WTC11 (cell line): ENCODE results near the gene PSMC3. TPM values are rescaled to one million over a fixed set of nuclear protein-coding genes. Genes with fewer than 3 reads are reported as not detected.

ENCODE experiments used
- ATAC-seq: fragments of 200-7000 bp; cut with Tn5 transposase; 2 replicates; pipeline ENCODE4 v1.10.0; 2021; ENCODE audit warnings: mild to moderate bottlenecking, moderate library complexity
- CTCF ChIA-PET: fragments of 300-600 bp; sonication (Branson Sonifier 250); formaldehyde crosslinking; loops from one replicate; lab custom pipeline; 2021; ENCODE audit warnings: antibody characterized with exemption; lab: Charles Lee
- POLR2A ChIA-PET: fragments of 350-600 bp; sonication (Branson Sonifier 250); formaldehyde crosslinking; loops from one replicate; lab custom pipeline; 2021; ENCODE audit warnings: antibody characterized with exemption; lab: Charles Lee
- DNase-seq: peaks from one replicate; pipeline ENCODE4 v3.0.0; 2021; ENCODE audit warnings: low spot score
- H3K27ac Mint-ChIP-seq: 2 replicates; pipeline ENCODE4 v1.8.0; 2021; ENCODE audit warnings: mixed read lengths
- H3K27me3 Mint-ChIP-seq: 2 replicates; pipeline ENCODE4 v1.8.0; 2021; ENCODE audit warnings: low read depth, mild to moderate bottlenecking, moderate library complexity, mixed read lengths
- H3K36me3 Mint-ChIP-seq: 2 replicates; pipeline ENCODE4 v1.8.0; 2021; ENCODE audit warnings: mixed read lengths
- H3K4me1 Mint-ChIP-seq: 2 replicates; pipeline ENCODE4 v1.8.0; 2022; ENCODE audit warnings: mixed read lengths
- H3K4me3 Mint-ChIP-seq: 2 replicates; pipeline ENCODE4 v1.8.0; 2021; ENCODE audit warnings: mild to moderate bottlenecking, moderate library complexity, mixed read lengths
- H3K9me3 Mint-ChIP-seq: 2 replicates; pipeline ENCODE4 v1.8.0; 2021; ENCODE audit warnings: mixed read lengths
- ETV6 ChIP-seq: sonication (generic); formaldehyde crosslinking; IDR thresholded peaks from 2 replicates; pipeline ENCODE4 v1.8.1; 2022; ENCODE audit warnings: mild to moderate bottlenecking, missing genetic modification reagents
- FOXK1 ChIP-seq: sonication (generic); formaldehyde crosslinking; IDR thresholded peaks from 2 replicates; pipeline ENCODE4 v1.8.0; 2022; ENCODE audit warnings: mild to moderate bottlenecking, moderate library complexity, missing genetic modification reagents
- HMGA2 ChIP-seq: fragments of 250-450 bp; sonication (Bioruptor Pico); IDR thresholded peaks from 2 replicates; pipeline ENCODE4 v1.4.0; 2021; ENCODE audit warnings: mild to moderate bottlenecking, moderate library complexity
- JAZF1 ChIP-seq: fragments of 250-450 bp; sonication (Bioruptor Pico); IDR thresholded peaks from 2 replicates; pipeline ENCODE4 v1.9.0; 2021; ENCODE audit warnings: moderate library complexity, mild to moderate bottlenecking, inconsistent platforms
- JUN ChIP-seq: sonication (generic); formaldehyde crosslinking; IDR thresholded peaks from 2 replicates; pipeline ENCODE4 v1.8.0; 2023; ENCODE audit warnings: mild to moderate bottlenecking, missing genetic modification reagents
- MYBL2 ChIP-seq: sonication (generic); formaldehyde crosslinking; IDR thresholded peaks from 2 replicates; pipeline ENCODE4 v1.8.1; 2023; ENCODE audit warnings: mild to moderate bottlenecking, moderate library complexity, missing genetic modification reagents
- NFATC4 ChIP-seq: fragments of 250-450 bp; sonication (Bioruptor Pico); IDR thresholded peaks from 2 replicates; pipeline ENCODE4 v1.9.0; 2021; ENCODE audit warnings: mild to moderate bottlenecking
- NR3C1 ChIP-seq: sonication (generic); formaldehyde crosslinking; conservative IDR thresholded peaks from 2 replicates; pipeline ENCODE4 v1.8.1; 2023; ENCODE audit warnings: low read depth, mild to moderate bottlenecking, missing genetic modification reagents
- RELA ChIP-seq: sonication (generic); formaldehyde crosslinking; IDR thresholded peaks from 2 replicates; pipeline ENCODE4 v1.8.1; 2022; ENCODE audit warnings: missing genetic modification reagents, mild to moderate bottlenecking, borderline replicate concordance
- ZNF232 ChIP-seq: sonication (generic); formaldehyde crosslinking; IDR thresholded peaks from 2 replicates; pipeline ENCODE4 v1.8.0; 2022; ENCODE audit warnings: mild to moderate bottlenecking, missing genetic modification reagents
- total RNA-seq: library from RNA; stranded (reverse); gene quantifications from 3 replicates; pipeline ENCODE4 v1.2.3, GENCODE V29; 2021
- TF ChIP-seq, protein P1 (sequence below): sonication (generic); formaldehyde crosslinking; IDR thresholded peaks from 2 replicates; pipeline ENCODE4 v1.8.0; 2022; ENCODE audit warnings: mild to moderate bottlenecking, missing genetic modification reagents
- TF ChIP-seq, protein P2 (sequence below): sonication (generic); formaldehyde crosslinking; IDR thresholded peaks from 2 replicates; pipeline ENCODE4 v1.8.1; 2023; ENCODE audit warnings: mild to moderate bottlenecking, missing genetic modification reagents, borderline replicate concordance
- TF ChIP-seq, protein P3 (sequence below): sonication (generic); formaldehyde crosslinking; IDR thresholded peaks from 2 replicates; pipeline ENCODE4 v1.8.1; 2023; ENCODE audit warnings: mild to moderate bottlenecking, missing genetic modification reagents
- TF ChIP-seq, protein P4 (sequence below): sonication (generic); formaldehyde crosslinking; conservative IDR thresholded peaks from 2 replicates; pipeline ENCODE4 v1.8.1; 2023; ENCODE audit warnings: mild to moderate bottlenecking, low read depth, missing genetic modification reagents, moderate library complexity
- TF ChIP-seq, protein P5 (sequence below): sonication (generic); formaldehyde crosslinking; IDR thresholded peaks from 2 replicates; pipeline ENCODE4 v1.8.1; 2022; ENCODE audit warnings: mild to moderate bottlenecking, missing genetic modification reagents, moderate library complexity, borderline replicate concordance
- TF ChIP-seq, protein P6 (sequence below): fragments of 200-600 bp; IDR thresholded peaks from 2 replicates; pipeline ENCODE4 v1.8.0; 2022; ENCODE audit warnings: antibody characterized with exemption
- TF ChIP-seq, protein P7 (sequence below): sonication (generic); formaldehyde crosslinking; conservative IDR thresholded peaks from 2 replicates; pipeline ENCODE4 v1.8.1; 2022; ENCODE audit warnings: mild to moderate bottlenecking, missing genetic modification reagents
- TF ChIP-seq, protein P8 (sequence below): sonication (generic); formaldehyde crosslinking; IDR thresholded peaks from 2 replicates; pipeline ENCODE4 v1.8.1; 2022; ENCODE audit warnings: missing genetic modification reagents, borderline replicate concordance

Gene PSMC3
- total RNA-seq, 1 experiment from 2014 or later, result 162 TPM

DNA sequence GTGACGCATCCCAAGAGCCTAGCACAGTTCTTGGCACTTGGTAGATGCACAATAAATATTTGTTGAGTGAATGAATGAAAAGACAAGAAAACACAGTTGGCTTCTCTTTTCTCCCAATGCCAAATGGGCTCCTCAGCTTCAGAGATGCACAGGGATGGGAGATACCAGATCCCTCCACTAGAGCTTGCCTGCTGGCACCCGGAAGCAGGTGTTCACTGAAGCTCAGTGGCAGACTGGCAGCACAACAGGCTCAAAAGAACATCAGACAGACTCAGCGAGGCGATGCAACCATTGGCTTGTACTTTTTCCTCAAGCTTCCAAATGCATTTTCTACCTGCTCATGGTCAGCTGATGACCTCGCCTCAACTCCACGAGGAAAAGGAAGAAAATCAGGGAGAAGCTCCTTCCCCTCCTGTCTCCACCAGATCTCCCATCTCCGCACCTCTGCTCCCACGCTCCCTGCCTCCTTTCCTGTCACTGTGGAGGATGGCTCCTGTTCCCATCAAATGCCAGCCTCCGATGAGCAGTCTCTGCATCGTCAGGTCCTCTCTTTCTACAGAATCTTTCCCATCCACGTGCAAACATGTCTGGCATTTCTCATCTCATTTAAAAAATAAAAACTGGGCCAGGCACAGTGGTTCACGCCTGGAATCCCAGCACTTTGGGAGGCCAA is 16.9 kb upstream of the PSMC3 start:
- no peaks in the 10 kb centered on the region for H3K4me1 Mint-ChIP-seq
- DNase-seq (no peak), ATAC-seq (peak; percentile 60)

DNA sequence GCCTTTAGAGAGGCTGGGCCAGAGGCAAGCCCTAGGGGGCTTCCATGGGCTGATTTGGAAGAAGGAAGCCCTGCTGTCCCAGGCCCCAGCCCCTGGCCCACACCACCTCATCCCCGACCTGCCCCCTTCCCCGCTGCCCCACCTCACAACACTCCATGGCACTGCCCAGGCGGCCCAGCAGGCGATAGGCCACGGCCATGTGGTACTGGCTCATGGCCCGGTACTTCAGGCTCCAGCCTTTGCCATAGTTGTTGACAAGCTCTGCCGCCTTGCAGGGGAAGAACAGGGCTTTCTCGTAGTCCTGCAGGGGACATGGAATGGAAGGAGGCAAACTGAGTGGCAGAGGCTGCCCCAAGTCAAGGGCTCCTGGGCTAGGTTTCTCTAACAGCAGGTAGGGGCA is 16.3 kb upstream of the PSMC3 start:
- H3K27me3 Mint-ChIP-seq, result no peaks in the 10 kb centered on the region
- no peaks in the 10 kb centered on the region for H3K4me1 Mint-ChIP-seq
- no peaks in the 10 kb centered on the region for H3K9me3 Mint-ChIP-seq
- CTCF ChIA-PET, result interaction anchor here (0.6 to 2.3 kb wide), 5 partner anchors 9 to 109 kb away, joined by 3 to 30 read pairs (median 3); no protein-coding TSS in a partner anchor
- no peak overlapping the region for H3K27ac Mint-ChIP-seq
- DNase-seq, result no peak
- TF ChIP-seq NFATC4 (CRISPR knock-in tag) (no peak), ZNF232 (CRISPR knock-in tag) (no peak), ETV6 (CRISPR knock-in tag) (no peak), NR3C1 (CRISPR knock-in tag) (no peak), HMGA2 (CRISPR knock-in tag) (no peak), MYBL2 (CRISPR knock-in tag) (no peak), FOXK1 (CRISPR knock-in tag) (no peak)
- TF ChIP-seq, protein P1, sequence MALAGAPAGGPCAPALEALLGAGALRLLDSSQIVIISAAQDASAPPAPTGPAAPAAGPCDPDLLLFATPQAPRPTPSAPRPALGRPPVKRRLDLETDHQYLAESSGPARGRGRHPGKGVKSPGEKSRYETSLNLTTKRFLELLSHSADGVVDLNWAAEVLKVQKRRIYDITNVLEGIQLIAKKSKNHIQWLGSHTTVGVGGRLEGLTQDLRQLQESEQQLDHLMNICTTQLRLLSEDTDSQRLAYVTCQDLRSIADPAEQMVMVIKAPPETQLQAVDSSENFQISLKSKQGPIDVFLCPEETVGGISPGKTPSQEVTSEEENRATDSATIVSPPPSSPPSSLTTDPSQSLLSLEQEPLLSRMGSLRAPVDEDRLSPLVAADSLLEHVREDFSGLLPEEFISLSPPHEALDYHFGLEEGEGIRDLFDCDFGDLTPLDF (CRISPR knock-in tag), result no peak
- TF ChIP-seq, protein P2, sequence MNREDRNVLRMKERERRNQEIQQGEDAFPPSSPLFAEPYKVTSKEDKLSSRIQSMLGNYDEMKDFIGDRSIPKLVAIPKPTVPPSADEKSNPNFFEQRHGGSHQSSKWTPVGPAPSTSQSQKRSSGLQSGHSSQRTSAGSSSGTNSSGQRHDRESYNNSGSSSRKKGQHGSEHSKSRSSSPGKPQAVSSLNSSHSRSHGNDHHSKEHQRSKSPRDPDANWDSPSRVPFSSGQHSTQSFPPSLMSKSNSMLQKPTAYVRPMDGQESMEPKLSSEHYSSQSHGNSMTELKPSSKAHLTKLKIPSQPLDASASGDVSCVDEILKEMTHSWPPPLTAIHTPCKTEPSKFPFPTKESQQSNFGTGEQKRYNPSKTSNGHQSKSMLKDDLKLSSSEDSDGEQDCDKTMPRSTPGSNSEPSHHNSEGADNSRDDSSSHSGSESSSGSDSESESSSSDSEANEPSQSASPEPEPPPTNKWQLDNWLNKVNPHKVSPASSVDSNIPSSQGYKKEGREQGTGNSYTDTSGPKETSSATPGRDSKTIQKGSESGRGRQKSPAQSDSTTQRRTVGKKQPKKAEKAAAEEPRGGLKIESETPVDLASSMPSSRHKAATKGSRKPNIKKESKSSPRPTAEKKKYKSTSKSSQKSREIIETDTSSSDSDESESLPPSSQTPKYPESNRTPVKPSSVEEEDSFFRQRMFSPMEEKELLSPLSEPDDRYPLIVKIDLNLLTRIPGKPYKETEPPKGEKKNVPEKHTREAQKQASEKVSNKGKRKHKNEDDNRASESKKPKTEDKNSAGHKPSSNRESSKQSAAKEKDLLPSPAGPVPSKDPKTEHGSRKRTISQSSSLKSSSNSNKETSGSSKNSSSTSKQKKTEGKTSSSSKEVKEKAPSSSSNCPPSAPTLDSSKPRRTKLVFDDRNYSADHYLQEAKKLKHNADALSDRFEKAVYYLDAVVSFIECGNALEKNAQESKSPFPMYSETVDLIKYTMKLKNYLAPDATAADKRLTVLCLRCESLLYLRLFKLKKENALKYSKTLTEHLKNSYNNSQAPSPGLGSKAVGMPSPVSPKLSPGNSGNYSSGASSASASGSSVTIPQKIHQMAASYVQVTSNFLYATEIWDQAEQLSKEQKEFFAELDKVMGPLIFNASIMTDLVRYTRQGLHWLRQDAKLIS (CRISPR knock-in tag), result no peak
- TF ChIP-seq, protein P3, sequence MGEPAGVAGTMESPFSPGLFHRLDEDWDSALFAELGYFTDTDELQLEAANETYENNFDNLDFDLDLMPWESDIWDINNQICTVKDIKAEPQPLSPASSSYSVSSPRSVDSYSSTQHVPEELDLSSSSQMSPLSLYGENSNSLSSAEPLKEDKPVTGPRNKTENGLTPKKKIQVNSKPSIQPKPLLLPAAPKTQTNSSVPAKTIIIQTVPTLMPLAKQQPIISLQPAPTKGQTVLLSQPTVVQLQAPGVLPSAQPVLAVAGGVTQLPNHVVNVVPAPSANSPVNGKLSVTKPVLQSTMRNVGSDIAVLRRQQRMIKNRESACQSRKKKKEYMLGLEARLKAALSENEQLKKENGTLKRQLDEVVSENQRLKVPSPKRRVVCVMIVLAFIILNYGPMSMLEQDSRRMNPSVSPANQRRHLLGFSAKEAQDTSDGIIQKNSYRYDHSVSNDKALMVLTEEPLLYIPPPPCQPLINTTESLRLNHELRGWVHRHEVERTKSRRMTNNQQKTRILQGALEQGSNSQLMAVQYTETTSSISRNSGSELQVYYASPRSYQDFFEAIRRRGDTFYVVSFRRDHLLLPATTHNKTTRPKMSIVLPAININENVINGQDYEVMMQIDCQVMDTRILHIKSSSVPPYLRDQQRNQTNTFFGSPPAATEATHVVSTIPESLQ (CRISPR knock-in tag), result no peak
- TF ChIP-seq, protein P4, sequence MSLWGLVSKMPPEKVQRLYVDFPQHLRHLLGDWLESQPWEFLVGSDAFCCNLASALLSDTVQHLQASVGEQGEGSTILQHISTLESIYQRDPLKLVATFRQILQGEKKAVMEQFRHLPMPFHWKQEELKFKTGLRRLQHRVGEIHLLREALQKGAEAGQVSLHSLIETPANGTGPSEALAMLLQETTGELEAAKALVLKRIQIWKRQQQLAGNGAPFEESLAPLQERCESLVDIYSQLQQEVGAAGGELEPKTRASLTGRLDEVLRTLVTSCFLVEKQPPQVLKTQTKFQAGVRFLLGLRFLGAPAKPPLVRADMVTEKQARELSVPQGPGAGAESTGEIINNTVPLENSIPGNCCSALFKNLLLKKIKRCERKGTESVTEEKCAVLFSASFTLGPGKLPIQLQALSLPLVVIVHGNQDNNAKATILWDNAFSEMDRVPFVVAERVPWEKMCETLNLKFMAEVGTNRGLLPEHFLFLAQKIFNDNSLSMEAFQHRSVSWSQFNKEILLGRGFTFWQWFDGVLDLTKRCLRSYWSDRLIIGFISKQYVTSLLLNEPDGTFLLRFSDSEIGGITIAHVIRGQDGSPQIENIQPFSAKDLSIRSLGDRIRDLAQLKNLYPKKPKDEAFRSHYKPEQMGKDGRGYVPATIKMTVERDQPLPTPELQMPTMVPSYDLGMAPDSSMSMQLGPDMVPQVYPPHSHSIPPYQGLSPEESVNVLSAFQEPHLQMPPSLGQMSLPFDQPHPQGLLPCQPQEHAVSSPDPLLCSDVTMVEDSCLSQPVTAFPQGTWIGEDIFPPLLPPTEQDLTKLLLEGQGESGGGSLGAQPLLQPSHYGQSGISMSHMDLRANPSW (CRISPR knock-in tag), result no peak
- TF ChIP-seq, protein P5, sequence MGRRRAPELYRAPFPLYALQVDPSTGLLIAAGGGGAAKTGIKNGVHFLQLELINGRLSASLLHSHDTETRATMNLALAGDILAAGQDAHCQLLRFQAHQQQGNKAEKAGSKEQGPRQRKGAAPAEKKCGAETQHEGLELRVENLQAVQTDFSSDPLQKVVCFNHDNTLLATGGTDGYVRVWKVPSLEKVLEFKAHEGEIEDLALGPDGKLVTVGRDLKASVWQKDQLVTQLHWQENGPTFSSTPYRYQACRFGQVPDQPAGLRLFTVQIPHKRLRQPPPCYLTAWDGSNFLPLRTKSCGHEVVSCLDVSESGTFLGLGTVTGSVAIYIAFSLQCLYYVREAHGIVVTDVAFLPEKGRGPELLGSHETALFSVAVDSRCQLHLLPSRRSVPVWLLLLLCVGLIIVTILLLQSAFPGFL (CRISPR knock-in tag), result no peak
- TF ChIP-seq, protein P6, sequence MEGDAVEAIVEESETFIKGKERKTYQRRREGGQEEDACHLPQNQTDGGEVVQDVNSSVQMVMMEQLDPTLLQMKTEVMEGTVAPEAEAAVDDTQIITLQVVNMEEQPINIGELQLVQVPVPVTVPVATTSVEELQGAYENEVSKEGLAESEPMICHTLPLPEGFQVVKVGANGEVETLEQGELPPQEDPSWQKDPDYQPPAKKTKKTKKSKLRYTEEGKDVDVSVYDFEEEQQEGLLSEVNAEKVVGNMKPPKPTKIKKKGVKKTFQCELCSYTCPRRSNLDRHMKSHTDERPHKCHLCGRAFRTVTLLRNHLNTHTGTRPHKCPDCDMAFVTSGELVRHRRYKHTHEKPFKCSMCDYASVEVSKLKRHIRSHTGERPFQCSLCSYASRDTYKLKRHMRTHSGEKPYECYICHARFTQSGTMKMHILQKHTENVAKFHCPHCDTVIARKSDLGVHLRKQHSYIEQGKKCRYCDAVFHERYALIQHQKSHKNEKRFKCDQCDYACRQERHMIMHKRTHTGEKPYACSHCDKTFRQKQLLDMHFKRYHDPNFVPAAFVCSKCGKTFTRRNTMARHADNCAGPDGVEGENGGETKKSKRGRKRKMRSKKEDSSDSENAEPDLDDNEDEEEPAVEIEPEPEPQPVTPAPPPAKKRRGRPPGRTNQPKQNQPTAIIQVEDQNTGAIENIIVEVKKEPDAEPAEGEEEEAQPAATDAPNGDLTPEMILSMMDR, result no peak
- TF ChIP-seq, protein P7, sequence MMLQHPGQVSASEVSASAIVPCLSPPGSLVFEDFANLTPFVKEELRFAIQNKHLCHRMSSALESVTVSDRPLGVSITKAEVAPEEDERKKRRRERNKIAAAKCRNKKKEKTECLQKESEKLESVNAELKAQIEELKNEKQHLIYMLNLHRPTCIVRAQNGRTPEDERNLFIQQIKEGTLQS (CRISPR knock-in tag), result no peak
- TF ChIP-seq, protein P8, sequence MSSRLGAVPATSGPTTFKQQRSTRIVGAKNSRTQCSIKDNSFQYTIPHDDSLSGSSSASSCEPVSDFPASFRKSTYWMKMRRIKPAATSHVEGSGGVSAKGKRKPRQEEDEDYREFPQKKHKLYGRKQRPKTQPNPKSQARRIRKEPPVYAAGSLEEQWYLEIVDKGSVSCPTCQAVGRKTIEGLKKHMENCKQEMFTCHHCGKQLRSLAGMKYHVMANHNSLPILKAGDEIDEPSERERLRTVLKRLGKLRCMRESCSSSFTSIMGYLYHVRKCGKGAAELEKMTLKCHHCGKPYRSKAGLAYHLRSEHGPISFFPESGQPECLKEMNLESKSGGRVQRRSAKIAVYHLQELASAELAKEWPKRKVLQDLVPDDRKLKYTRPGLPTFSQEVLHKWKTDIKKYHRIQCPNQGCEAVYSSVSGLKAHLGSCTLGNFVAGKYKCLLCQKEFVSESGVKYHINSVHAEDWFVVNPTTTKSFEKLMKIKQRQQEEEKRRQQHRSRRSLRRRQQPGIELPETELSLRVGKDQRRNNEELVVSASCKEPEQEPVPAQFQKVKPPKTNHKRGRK (CRISPR knock-in tag), result no peak
- TF ChIP-seq, all 79 proteins: peak for 0
- no peak overlapping the region for H3K4me3 Mint-ChIP-seq
- POLR2A ChIA-PET, result no interaction called here
- ATAC-seq, result no peak
- no peaks in the 10 kb centered on the region for H3K36me3 Mint-ChIP-seq

More for the DNA sequence above, 16.9 kb upstream of the PSMC3 start:
- Mint-ChIP-seq H3K4me3 (no peak overlapping the region), H3K9me3 (no peaks in the 10 kb centered on the region), H3K27ac (no peak overlapping the region; the same call in 1 of the 2 replicates), H3K36me3 (no peaks in the 10 kb centered on the region), H3K27me3 (no peaks in the 10 kb centered on the region)
- TF ChIP-seq JUN (no peak), RELA (CRISPR knock-in tag) (no peak), JAZF1 (CRISPR knock-in tag) (no peak), NR3C1 (CRISPR knock-in tag) (no peak)
- ChIA-PET POLR2A (interaction anchor here (0.5 kb wide), 1 partner anchor 14 kb away, joined by 5 read pairs; no protein-coding TSS in a partner anchor), CTCF (interaction anchor here (0.6 to 2.3 kb wide), 5 partner anchors 10 to 108 kb away, joined by 3 to 30 read pairs (median 3); no protein-coding TSS in a partner anchor)
